Upper lobe of left lung (tissue), 4 donors: ENCODE data around the gene DZANK1.

Source experiments
- POLR2A ChIP-seq, 4 donors: fragments of 450-650 bp; IDR thresholded peaks; one replicate each; pipeline ENCODE4 v1.5.1; 2016 to 2017; ENCODE audit warnings: antibody characterized with exemption in 4 of 4, mild to moderate bottlenecking in 2 of 4
- TF ChIP-seq, protein P1 (sequence below), 6 experiments: fragments of 450-650 bp in 4 of 6; fragments of 200-600 bp in 2 of 6; sonication (generic) in 2 of 6; IDR thresholded peaks; one replicate each; pipeline ENCODE4 v1.5.1; 2016 to 2019; ENCODE audit warnings: antibody characterized with exemption in 6 of 6

DNA sequence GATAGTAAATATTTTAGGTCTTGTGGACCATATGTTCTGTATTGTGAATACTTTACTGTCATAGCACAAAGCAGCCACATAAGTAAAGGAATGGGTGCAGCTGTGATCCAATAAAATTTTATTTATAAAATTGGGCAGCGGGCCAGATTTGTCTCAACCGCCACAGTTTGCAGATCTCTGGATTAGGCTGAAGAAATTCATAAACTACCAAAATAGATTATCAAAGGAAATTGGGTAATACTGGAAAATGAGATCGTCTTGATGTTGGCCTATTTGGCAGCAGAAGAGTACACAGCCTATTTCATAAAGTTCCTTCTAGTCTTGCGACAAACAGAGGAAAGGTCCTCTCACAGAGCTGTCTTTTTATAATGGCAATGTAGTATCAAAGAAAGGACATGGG lies 69.8 kb downstream of the DZANK1 start:
- TF ChIP-seq, protein P1, sequence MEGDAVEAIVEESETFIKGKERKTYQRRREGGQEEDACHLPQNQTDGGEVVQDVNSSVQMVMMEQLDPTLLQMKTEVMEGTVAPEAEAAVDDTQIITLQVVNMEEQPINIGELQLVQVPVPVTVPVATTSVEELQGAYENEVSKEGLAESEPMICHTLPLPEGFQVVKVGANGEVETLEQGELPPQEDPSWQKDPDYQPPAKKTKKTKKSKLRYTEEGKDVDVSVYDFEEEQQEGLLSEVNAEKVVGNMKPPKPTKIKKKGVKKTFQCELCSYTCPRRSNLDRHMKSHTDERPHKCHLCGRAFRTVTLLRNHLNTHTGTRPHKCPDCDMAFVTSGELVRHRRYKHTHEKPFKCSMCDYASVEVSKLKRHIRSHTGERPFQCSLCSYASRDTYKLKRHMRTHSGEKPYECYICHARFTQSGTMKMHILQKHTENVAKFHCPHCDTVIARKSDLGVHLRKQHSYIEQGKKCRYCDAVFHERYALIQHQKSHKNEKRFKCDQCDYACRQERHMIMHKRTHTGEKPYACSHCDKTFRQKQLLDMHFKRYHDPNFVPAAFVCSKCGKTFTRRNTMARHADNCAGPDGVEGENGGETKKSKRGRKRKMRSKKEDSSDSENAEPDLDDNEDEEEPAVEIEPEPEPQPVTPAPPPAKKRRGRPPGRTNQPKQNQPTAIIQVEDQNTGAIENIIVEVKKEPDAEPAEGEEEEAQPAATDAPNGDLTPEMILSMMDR (IDR thresholded peaks at IDR 0.05): no peak
- no peak for TF ChIP-seq POLR2A (IDR thresholded peaks at IDR 0.05)
